Subcutaneous abdominal adipose tissue (tissue), 5 donors: Measurements from ENCODE around the gene ATP13A3.

Experiments used
- H3K27ac ChIP-seq: one replicate; pipeline ENCODE4 v1.7.0; 2013; ENCODE audit warnings: low read depth, mild to moderate bottlenecking, inconsistent platforms, low read length, moderate library complexity
- H3K27me3 ChIP-seq, 5 donors: one replicate each; pipeline ENCODE4 v1.7.0; 2013; ENCODE audit warnings: low read length in 5 of 5, inconsistent platforms in 1 of 5; ENCODE audit not compliant: control insufficient read depth in 5 of 5, insufficient read depth in 4 of 5
- H3K36me3 ChIP-seq, 5 donors: one replicate each; pipeline ENCODE4 v1.7.0; 2013; ENCODE audit warnings: low read length in 5 of 5; ENCODE audit not compliant: control insufficient read depth in 5 of 5, insufficient read depth in 5 of 5
- H3K4me1 ChIP-seq, 5 donors: one replicate each; pipeline ENCODE4 v1.7.0; 2013; ENCODE audit warnings: low read length in 5 of 5, mild to moderate bottlenecking in 3 of 5, moderate library complexity in 1 of 5; ENCODE audit not compliant: control insufficient read depth in 5 of 5, insufficient read depth in 5 of 5
- H3K4me3 ChIP-seq, 5 donors: one replicate each; pipeline ENCODE4 v1.7.0; 2013; ENCODE audit warnings: low read length in 5 of 5, low read depth in 1 of 5
- H3K9ac ChIP-seq, 5 donors: one replicate each; pipeline ENCODE4 v1.7.0; 2013; ENCODE audit warnings: low read length in 5 of 5, mild to moderate bottlenecking in 4 of 5, moderate library complexity in 3 of 5
- H3K9me3 ChIP-seq, 5 donors: one replicate each; pipeline ENCODE4 v1.7.0; 2013; ENCODE audit warnings: low read length in 5 of 5; ENCODE audit not compliant: control insufficient read depth in 5 of 5
- donor health status: healthy.
- donor health status: healthy.
- donor health status: healthy.
- donor health status: healthy.
- donor health status: healthy.

Gene ATP13A3

DNA sequence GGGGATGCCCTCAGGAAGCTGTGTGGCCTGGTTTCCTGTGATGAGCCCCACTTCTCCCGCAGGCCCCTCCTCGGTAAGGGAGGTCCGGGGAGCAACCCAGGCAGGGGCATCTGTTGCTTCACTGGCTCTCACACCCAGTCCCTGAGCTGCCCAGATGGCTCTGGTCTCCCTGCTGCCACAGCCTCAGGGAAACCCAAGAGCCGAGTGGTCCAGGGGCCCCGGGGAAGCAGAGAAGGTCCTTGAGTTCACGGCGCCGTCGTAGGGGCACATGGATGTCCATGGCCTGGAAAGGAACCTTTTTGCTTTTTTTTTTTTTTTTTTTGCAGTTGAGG lies 103.9 kb downstream of the ATP13A3 start:
- Histone ChIP-seq H3K4me1 (peaks cover 0 to 3% (median 0%) of the 10 kb centered on the region in 5 donors), H3K36me3 (no peaks in the 10 kb centered on the region), H3K9ac (no peak overlapping the region), H3K27me3 (peaks cover 9 to 25% (median 23%) of the 10 kb centered on the region in 5 donors), H3K27ac (no peak overlapping the region), H3K4me3 (no peak overlapping the region), H3K9me3 (no peaks in the 10 kb centered on the region)

DNA sequence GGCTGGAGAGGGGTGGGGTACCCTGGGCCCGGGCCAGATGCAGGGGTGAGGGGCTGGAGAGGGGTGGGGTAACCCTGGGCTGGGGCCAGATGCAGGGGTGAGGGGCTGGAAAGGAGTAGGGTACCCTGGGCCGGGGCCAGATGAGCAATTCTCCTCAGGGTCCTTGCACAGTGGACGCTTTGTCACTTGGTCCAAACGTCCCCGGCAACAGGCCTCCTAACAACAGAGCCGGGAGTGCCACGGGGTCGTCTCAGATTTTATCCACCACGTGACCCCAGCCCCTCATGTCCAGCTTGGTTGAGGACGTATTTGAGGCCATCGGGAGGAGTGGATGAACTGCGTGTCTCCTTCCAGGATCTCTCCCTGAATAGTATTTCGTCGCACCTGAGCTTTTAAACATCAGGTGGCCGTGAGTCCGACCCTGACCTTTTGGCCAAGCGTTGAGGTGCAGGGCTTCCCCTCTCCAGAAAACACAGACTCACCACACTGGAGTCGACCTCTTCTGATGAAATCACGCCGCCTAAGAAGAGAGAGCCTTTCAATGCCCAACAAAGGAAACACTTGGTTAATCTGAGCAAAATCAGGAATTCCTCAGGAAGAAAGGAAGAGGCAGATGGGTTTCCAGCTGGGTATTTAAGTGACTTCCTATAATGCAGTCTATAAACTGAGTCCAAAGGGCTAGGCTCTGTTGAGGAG lies 104.5 kb downstream of the ATP13A3 start:
- Histone ChIP-seq H3K36me3 (no peaks in the 10 kb centered on the region), H3K27ac (no peak overlapping the region), H3K4me3 (no peak overlapping the region), H3K9me3 (no peaks in the 10 kb centered on the region), H3K9ac (no peak overlapping the region), H3K4me1 (peaks cover 0 to 3% (median 0%) of the 10 kb centered on the region in 5 donors), H3K27me3 (peaks cover 6 to 25% (median 22%) of the 10 kb centered on the region in 5 donors)

DNA sequence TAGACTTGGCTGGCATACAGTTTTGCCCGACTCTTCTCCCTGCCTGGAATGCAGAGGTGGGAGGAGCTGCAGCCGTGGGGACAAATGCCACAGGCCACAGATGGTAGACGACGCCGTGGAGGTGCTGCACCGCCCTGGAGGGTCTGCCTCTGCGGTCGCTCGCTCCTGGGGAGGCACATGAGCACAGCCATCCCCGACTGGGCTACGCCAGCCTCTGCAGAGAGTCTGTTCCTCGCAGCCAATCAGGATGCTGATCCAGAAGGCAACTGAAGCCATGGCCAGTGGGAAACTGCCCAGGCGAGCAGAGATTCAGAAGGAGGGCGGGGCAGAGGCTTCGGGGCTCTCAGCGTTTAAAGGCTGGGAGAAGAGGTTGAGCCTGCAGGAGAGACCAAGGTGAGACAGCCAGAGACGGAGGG lies 105.3 kb downstream of the ATP13A3 start:
- peaks cover 3 to 23% (median 20%) of the 10 kb centered on the region in 5 donors for H3K27me3 ChIP-seq
- no peak overlapping the region for H3K27ac ChIP-seq
- H3K9me3 ChIP-seq = no peaks in the 10 kb centered on the region
- H3K4me3 ChIP-seq = no peak overlapping the region
- H3K9ac ChIP-seq = no peak overlapping the region
- H3K36me3 ChIP-seq = no peaks in the 10 kb centered on the region
- H3K4me1 ChIP-seq = peaks cover 0 to 3% (median 0%) of the 10 kb centered on the region in 5 donors

DNA sequence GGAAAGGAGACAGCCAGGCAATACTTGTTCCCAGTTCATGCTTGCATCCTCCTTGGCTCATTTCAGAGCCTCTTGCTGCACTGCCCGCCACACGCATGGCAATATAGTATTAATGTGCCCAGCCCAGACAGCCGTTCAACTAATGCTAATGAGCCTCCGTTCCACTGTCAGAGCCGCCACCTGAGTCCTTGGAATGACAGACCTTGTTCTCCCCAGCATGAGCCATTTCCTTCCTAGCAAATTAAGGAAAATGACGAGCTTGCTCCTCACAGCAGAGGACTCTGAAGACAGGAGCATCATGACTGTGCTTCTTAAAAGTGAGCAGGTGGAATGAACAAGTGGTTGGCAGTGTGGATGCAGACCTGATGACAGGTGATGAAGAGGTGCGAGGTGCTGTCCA lies 106.5 kb downstream of the ATP13A3 start:
- peaks cover 0 to 4% (median 0%) of the 10 kb centered on the region in 5 donors for H3K4me1 ChIP-seq
- no peaks in the 10 kb centered on the region for H3K36me3 ChIP-seq
- H3K9me3 ChIP-seq = no peaks in the 10 kb centered on the region
- no peak overlapping the region for H3K4me3 ChIP-seq
- no peak overlapping the region for H3K27ac ChIP-seq
- no peak overlapping the region for H3K9ac ChIP-seq
- peaks cover 3 to 26% (median 22%) of the 10 kb centered on the region in 5 donors for H3K27me3 ChIP-seq

DNA sequence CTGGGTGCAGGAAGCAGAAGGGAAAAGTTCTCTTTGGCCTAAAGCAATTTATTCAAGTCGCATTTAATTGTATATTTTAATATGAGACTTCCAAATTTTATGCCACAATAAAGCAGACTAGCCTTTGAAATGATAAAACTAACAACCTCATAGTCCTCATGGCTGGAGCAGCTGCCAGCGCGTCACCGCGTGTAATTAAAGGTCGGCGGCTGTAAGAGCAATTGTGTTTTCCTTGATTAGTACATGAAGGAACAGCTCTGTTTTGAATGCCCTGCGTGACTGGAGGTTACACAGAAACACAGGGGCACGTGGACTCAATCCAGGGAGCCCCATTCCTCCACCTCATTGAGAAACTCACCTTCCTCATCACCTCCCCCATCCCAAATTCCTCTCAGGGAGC lies 107.2 kb downstream of the ATP13A3 start:
- Histone ChIP-seq H3K4me1 (peaks cover 0 to 4% (median 0%) of the 10 kb centered on the region in 5 donors), H3K36me3 (no peaks in the 10 kb centered on the region), H3K27ac (no peak overlapping the region), H3K4me3 (no peak overlapping the region), H3K9me3 (no peaks in the 10 kb centered on the region), H3K9ac (no peak overlapping the region), H3K27me3 (peaks cover 3 to 26% (median 21%) of the 10 kb centered on the region in 5 donors)

DNA sequence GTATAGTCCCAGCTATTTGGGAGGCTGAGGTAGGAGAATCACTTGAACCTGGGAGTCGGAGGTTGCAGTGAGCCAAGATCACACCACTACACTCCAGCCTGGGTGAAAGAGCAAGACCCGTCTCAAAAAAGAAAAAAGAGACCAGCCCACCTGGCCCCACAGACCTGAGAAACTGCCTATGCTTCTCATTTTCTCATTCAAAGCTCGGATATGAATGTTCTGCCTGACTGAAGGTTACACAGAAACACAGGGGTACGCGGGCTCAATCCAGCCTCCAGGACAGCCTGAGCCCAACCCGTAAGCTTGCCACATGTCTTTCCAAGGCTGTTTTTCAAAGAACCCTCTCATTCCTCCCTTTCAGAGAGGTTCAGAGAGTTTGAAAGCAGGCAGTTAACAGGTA lies 107.6 kb downstream of the ATP13A3 start:
- H3K9ac ChIP-seq = no peak overlapping the region
- peaks cover 3 to 26% (median 19%) of the 10 kb centered on the region in 5 donors for H3K27me3 ChIP-seq
- H3K4me3 ChIP-seq = no peak overlapping the region

DNA sequence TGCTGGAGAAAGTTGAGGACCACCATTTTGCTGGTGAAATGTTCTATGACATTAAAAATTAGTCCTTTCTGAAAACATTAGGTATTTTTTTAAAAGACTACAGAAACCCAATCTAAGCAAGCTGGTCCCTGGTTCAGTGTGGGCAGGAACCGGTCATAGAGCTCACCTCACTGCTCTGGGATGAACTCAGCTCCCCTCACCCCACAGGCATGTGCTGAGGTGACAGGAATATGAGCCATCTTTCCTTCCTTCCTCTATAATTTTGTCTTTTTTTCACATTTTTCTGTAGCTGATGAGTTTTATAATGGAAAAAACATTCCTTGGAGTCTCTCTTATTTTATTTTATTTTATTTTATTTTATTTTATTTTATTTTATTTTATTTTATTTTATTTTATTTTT lies 109.1 kb downstream of the ATP13A3 start:
- Histone ChIP-seq H3K4me1 (peaks cover 0 to 4% (median 0%) of the 10 kb centered on the region in 5 donors), H3K36me3 (no peaks in the 10 kb centered on the region), H3K27me3 (peaks cover 3 to 23% (median 11%) of the 10 kb centered on the region in 5 donors), H3K9ac (no peak overlapping the region), H3K4me3 (no peak overlapping the region), H3K9me3 (no peaks in the 10 kb centered on the region), H3K27ac (no peak overlapping the region)

More for the DNA sequence above, 107.6 kb downstream of the ATP13A3 start:
- Histone ChIP-seq H3K36me3 (no peaks in the 10 kb centered on the region), H3K27ac (no peak overlapping the region), H3K9me3 (no peaks in the 10 kb centered on the region), H3K4me1 (peaks cover 0 to 4% (median 0%) of the 10 kb centered on the region in 5 donors)

DNA sequence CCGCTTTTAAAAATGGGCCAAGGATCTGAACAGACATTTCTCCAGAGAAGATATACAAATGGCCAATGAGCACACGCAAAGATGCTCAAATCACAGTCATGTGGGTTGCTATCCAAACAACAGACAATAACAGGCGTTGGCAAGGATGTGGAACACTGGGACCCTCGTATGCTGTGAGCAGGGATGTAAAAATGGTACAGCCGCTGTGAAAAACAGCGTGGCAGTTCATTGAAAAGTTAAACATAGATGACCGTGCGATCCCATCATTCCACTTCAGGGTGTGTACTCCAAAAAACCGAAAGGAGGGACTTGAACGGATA lies 110.6 kb downstream of the ATP13A3 start:
- Histone ChIP-seq H3K27me3 (peaks cover 3 to 24% (median 11%) of the 10 kb centered on the region in 5 donors), H3K4me3 (no peak overlapping the region), H3K27ac (no peak overlapping the region), H3K36me3 (no peaks in the 10 kb centered on the region), H3K4me1 (peaks cover 0 to 4% (median 0%) of the 10 kb centered on the region in 5 donors), H3K9ac (no peak overlapping the region), H3K9me3 (no peaks in the 10 kb centered on the region)

DNA sequence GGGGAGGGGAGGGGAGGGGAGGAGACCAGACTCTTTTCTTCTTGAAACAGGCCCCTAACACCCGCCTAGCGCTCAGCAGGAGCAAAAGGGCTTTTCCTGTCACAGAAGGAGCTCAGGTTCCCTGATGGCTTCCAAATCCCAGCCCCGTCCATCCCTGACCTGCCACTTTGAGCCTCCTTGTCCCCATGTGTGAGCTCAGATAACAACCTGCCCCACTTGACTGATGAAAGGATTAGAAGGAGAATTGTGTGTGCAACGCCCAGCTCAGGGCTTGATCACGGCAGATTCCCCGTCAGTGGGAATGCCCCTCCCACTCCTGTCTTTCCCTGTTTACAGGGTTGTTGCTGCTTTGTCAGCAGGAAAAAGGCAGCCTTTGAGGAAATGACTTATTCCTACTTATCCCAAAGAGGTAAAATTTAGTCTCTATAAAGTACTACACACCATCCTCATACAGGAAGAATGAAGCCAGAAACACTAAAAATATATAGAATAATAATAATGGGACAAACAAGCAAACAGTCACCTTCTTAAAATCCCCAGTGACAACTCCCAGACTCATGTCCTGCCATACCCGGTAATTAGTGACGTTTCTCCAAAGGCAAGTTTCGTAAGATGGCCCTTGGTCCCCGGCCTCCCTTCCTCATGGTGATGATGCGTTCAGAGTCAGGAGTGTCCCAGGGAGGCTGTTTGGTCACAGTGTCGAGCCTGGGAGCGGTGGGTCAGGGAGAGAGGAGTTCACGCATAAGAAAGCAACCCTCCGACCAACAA lies 111.1 kb downstream of the ATP13A3 start:
- Histone ChIP-seq H3K9ac (no peak overlapping the region), H3K36me3 (no peaks in the 10 kb centered on the region), H3K27me3 (peaks cover 3 to 27% (median 13%) of the 10 kb centered on the region in 5 donors), H3K27ac (no peak overlapping the region), H3K4me1 (peaks cover 0 to 4% (median 0%) of the 10 kb centered on the region in 5 donors), H3K4me3 (no peak overlapping the region), H3K9me3 (no peaks in the 10 kb centered on the region)

- Histone ChIP-seq H3K4me3 (no peak overlapping the region), H3K9me3 (no peaks in the 10 kb centered on the region), H3K36me3 (no peaks in the 10 kb centered on the region), H3K9ac (no peak overlapping the region), H3K4me1 (peaks cover 0 to 4% (median 0%) of the 10 kb centered on the region in 5 donors), H3K27me3 (peaks cover 3 to 26% (median 12%) of the 10 kb centered on the region in 5 donors), H3K27ac (no peak overlapping the region)
Observed at GRCh38 chr3:194374935-194375334, 111.9 kb downstream of the ATP13A3 start.
